ENCODE measurements around the gene PLD6. TPM values are rescaled to one million over a fixed set of nuclear protein-coding genes. Genes with fewer than 3 reads are reported as not detected.

PLD6 gene
- total RNA-seq, 1 experiment from 2014 or later = 2.9 TPM

DNA sequence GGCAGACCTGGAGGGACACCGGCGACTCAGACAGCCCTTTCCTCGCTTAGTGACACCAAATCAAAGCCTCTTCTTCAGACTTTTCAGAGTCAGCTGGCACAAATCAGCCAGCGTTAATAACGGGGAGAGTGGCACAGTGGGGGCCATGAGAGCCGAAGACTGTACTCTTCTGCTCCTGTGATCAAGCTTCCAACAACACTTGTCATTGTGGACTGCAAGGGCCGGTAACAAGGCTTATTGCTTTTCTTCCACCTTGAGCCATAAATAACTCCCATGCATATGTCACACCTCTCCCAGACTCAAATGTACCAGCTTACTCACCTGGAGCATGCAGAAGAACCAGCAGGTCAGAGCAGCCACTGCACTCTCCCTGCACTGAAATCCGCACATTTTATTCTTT, 18.0 kb upstream of the PLD6 start:
- Mint-ChIP-seq H3K27me3 (ENCODE audit: unreplicated experiment) (no peaks in the 10 kb centered on the region), H3K9me3 (ENCODE audit: low read depth, unreplicated experiment) (no peaks in the 10 kb centered on the region), H3K27ac (ENCODE audit: unreplicated experiment) (no peak overlapping the region), H3K36me3 (ENCODE audit: insufficient read depth, unreplicated experiment) (peaks cover 47% of the 10 kb centered on the region), H3K4me3 (ENCODE audit: low read depth, unreplicated experiment) (no peak overlapping the region), H3K4me1 (ENCODE audit: low read depth, unreplicated experiment) (no peaks in the 10 kb centered on the region)
- DNase-seq = no peak
- TF ChIP-seq CTCF (IDR thresholded peaks at IDR 0.05; ENCODE audit: unreplicated experiment) = no peak
- CTCF ChIA-PET = no interaction called here
- intact Hi-C loops (cut with micrococcal nuclease; ENCODE audit: unreplicated experiment) = no loop called here
- no TSS peak for BruUV-seq (replicated peaks)

- no peaks in the 10 kb centered on the region for H3K27me3 Mint-ChIP-seq (ENCODE audit: unreplicated experiment)
- no peak for DNase-seq
- no peak for TF ChIP-seq CTCF (IDR thresholded peaks at IDR 0.05; ENCODE audit: unreplicated experiment)
- CTCF ChIA-PET = no interaction called here
- no peak overlapping the region for H3K27ac Mint-ChIP-seq (ENCODE audit: unreplicated experiment)
- no peaks in the 10 kb centered on the region for H3K9me3 Mint-ChIP-seq (ENCODE audit: low read depth, unreplicated experiment)
- no peaks in the 10 kb centered on the region for H3K4me1 Mint-ChIP-seq (ENCODE audit: low read depth, unreplicated experiment)
- peaks cover 46% of the 10 kb centered on the region for H3K36me3 Mint-ChIP-seq (ENCODE audit: insufficient read depth, unreplicated experiment)
- H3K4me3 Mint-ChIP-seq (ENCODE audit: low read depth, unreplicated experiment) = no peak overlapping the region
- intact Hi-C loops (cut with micrococcal nuclease; ENCODE audit: unreplicated experiment) = no loop called here
- BruUV-seq (replicated peaks) = no TSS peak
Measured at GRCh38 chr17:17223736-17224135, 17.6 kb upstream of the PLD6 start.

DNA sequence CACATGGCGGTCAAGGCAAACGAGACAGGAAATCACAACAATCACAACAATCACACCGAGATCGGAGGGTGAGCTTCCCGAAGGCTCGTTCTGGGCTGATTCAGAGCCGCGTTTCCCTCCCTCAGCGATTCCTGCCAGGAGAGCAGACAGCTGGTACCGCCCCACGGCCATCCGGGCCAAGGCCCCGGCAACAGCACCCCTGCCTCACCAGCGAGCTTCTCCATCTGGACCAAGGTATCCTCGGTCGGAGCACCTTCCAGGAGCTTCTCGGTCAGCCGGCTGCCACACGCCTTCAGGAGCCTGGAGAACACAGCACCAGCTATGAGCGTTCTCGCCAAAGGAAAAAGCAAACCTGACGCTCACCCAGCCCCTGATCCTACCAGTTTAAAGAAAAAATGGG, 15.2 kb upstream of the PLD6 start:
- H3K27me3 Mint-ChIP-seq (ENCODE audit: unreplicated experiment) = no peaks in the 10 kb centered on the region
- no peaks in the 10 kb centered on the region for H3K9me3 Mint-ChIP-seq (ENCODE audit: low read depth, unreplicated experiment)
- H3K4me3 Mint-ChIP-seq (ENCODE audit: low read depth, unreplicated experiment) = no peak overlapping the region
- CTCF ChIA-PET = no interaction called here
- no peak for DNase-seq
- H3K4me1 Mint-ChIP-seq (ENCODE audit: low read depth, unreplicated experiment) = no peaks in the 10 kb centered on the region
- intact Hi-C loops (cut with micrococcal nuclease; ENCODE audit: unreplicated experiment) = no loop called here
- H3K27ac Mint-ChIP-seq (ENCODE audit: unreplicated experiment) = no peak overlapping the region
- peaks cover 50% of the 10 kb centered on the region for H3K36me3 Mint-ChIP-seq (ENCODE audit: insufficient read depth, unreplicated experiment)
- BruUV-seq (replicated peaks) = no TSS peak
- TF ChIP-seq CTCF (IDR thresholded peaks at IDR 0.05; ENCODE audit: unreplicated experiment) = no peak

DNA sequence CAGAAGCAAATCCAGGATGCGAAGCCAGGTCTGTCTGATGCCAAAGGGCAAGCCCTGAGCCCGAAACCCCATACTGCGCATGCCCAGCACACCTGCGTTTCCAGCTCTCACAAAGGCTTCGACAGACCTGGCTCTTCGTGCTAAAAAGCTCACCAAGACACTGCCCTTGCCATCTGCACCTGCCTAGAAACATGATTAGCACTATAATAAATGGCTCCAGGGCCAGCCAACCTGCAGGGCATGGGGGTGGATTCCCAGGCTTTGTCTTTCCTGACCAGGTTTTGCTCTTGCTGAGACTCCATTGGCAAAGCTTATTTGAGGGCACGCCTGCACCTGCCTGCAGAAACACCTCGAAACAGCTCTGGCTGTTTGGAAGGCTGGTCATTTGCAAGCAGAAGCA, 14.4 kb upstream of the PLD6 start:
- no TSS peak for BruUV-seq (replicated peaks)
- intact Hi-C loops (cut with micrococcal nuclease; ENCODE audit: unreplicated experiment) = no loop called here
- no peak for TF ChIP-seq CTCF (IDR thresholded peaks at IDR 0.05; ENCODE audit: unreplicated experiment)
- Mint-ChIP-seq H3K4me1 (ENCODE audit: low read depth, unreplicated experiment) (no peaks in the 10 kb centered on the region), H3K36me3 (ENCODE audit: insufficient read depth, unreplicated experiment) (peaks cover 42% of the 10 kb centered on the region), H3K27ac (ENCODE audit: unreplicated experiment) (no peak overlapping the region), H3K4me3 (ENCODE audit: low read depth, unreplicated experiment) (no peak overlapping the region), H3K27me3 (ENCODE audit: unreplicated experiment) (no peaks in the 10 kb centered on the region), H3K9me3 (ENCODE audit: low read depth, unreplicated experiment) (no peaks in the 10 kb centered on the region)
- CTCF ChIA-PET = no interaction called here
- DNase-seq = no peak

DNA sequence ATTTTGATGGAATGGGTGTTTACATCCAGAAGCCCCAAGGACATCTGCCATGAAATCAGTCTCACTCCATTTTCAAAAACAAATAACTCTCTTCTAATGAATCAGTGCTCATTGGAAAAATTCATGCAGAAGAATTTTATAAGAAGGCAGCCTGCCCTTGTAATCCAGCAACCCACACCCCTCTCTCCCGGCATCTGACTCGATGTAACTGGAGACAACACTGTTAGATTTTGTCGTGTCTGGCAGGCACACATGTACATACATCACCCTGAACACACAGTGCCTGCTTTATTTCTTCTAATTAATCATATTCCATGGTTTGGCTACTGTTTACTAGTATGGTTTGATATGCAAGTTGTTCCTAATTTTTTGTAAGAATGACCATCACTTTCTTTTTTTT, 11.9 kb upstream of the PLD6 start:
- intact Hi-C loops (cut with micrococcal nuclease; ENCODE audit: unreplicated experiment) = no loop called here
- Mint-ChIP-seq H3K4me1 (ENCODE audit: low read depth, unreplicated experiment) (no peaks in the 10 kb centered on the region), H3K36me3 (ENCODE audit: insufficient read depth, unreplicated experiment) (peaks cover 33% of the 10 kb centered on the region), H3K27ac (ENCODE audit: unreplicated experiment) (no peak overlapping the region), H3K27me3 (ENCODE audit: unreplicated experiment) (no peaks in the 10 kb centered on the region), H3K9me3 (ENCODE audit: low read depth, unreplicated experiment) (no peaks in the 10 kb centered on the region), H3K4me3 (ENCODE audit: low read depth, unreplicated experiment) (no peak overlapping the region)
- DNase-seq = no peak
- no TSS peak for BruUV-seq (replicated peaks)
- CTCF ChIA-PET = interaction anchor here (0.6 kb wide), 1 partner anchor 16 kb away, joined by 3 read pairs; no protein-coding TSS in a partner anchor
- no peak for TF ChIP-seq CTCF (IDR thresholded peaks at IDR 0.05; ENCODE audit: unreplicated experiment)
